GM12874 (cell line): ENCODE data around the gene CITED1.

Experiments
- CTCF ChIP-seq: IDR thresholded peaks from 2 replicates; pipeline ENCODE4 v1.5.1; 2011; ENCODE audit warnings: low read depth, mild to moderate bottlenecking, control low read depth, low read length, moderate library complexity; ENCODE audit not compliant: insufficient read depth

Gene CITED1

DNA sequence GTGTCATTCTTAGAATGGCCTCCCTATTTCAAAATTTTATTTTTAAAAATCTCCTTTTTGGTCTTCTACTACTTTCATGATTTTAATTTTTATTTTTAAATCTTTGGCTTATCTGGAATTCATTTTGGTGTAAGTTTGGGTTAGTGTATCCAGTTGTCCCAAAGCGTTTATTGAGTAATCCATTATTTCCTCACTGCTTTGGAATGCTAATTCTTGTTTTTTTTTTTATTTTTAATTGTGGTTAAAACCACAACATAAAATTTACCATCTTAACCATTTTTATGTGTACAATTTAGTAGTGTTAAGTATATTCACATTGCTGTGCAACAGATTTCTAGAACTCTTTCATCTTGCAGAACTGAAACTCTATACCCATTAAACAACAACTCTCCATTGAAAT, 8.7 kb downstream of the CITED1 start:
- TF ChIP-seq CTCF: no peak

- no peak for TF ChIP-seq CTCF
These were observed 10.0 kb downstream of the CITED1 start for GRCh38 chrX:72295745-72296144.

- no peak for TF ChIP-seq CTCF
These were observed 11.2 kb downstream of the CITED1 start for GRCh38 chrX:72294497-72294896.

- no peak for TF ChIP-seq CTCF
These were observed 23.4 kb downstream of the CITED1 start for GRCh38 chrX:72282302-72282701.

DNA sequence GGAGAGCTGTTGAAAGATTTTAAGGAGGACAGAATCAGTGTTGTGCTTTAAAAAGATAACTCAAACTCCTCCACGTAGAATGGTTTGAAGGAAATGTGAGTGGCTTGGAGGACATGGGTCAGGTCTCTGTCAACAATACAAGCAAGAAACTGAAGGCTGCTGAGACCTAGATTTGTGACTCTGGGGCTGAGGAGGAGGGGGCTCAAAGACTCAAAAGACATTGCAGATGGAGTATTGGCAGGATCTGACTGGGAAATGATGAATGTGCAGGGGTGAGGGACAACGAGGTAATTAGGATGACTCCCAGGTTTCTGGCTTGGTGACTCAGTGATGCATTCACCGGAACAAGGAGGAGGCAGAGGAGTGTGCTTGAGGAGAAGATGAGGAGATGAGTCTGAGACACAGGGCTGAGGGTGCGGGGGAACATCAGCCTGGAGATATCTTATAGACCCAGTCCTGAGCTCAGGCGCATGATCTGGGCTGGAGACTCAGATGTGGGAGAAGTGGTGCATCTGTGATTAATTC, 25.3 kb downstream of the CITED1 start:
- TF ChIP-seq CTCF: no peak

- TF ChIP-seq CTCF: no peak
These were observed 29.2 kb downstream of the CITED1 start for GRCh38 chrX:72276478-72276953.

DNA sequence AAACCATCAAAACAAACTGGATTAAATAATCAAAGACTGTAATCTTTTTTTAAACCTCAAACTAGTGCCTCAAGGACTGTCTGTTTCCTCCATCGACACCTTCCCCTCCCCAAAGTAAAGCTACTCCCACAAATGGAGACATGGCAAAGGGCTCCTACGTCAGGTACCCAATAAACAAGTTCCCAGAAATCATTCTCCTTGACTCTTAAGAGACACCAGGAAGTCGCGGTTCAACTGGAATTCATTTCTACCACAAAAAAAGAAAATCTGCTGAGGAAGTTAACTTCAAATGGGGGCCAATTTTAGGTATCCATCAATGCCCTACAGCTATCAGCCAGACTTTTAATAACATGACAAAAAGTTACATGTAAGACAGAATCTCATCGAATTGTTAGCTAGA, 31.2 kb downstream of the CITED1 start:
- no peak for TF ChIP-seq CTCF
